K562 (cell line): ENCODE measurements around the gene DEDD2. TPM values are rescaled to one million over a fixed set of nuclear protein-coding genes. Genes with fewer than 3 reads are reported as not detected.

Experiments
- ATAC-seq: fragments of 200-7000 bp; cut with Tn5 transposase; 3 replicates; pipeline ENCODE4 v1.9.1; 2020; ENCODE audit warnings: moderate library complexity
- BruUV-seq: library from RNA; stranded (reverse); fragments of 400-500 nt; replicated peaks from 2 replicates; lab custom pipeline; 2021; lab: Mats Ljungman, UMichigan
- CTCF ChIA-PET: fragments of 300-600 bp; formaldehyde crosslinking; extraction: SDS; loops from one replicate; lab custom pipeline; 2021; ENCODE audit warnings: low intra/inter-chr PET ratio; lab: Yijun Ruan, JAX
- POLR2A ChIA-PET: fragments of 300-600, 350-650 bp; sonication (Branson Sonifier 250); formaldehyde crosslinking; extraction: SDS; loops from one replicate; lab custom pipeline; 2021; ENCODE audit warnings: antibody characterized with exemption, inconsistent platforms; lab: Yijun Ruan, JAX
- DNase-seq, 4 experiments: peaks; one replicate each; pipeline versions ENCODE4 v3.0.0 to v3.0.0-alpha.2; 2011 to 2018; ENCODE audit warnings: low spot score in 3 of 4, mixed read lengths in 3 of 4; ENCODE audit errors: extremely low read depth in 1 of 4
- FAIRE-seq: peaks from 2 replicates; lab custom pipeline; 2011; peaks lifted over from hg19 to GRCh38; lab: Jason Lieb, UNC
- H2AFZ ChIP-seq: 2 replicates; pipeline ENCODE4 v1.6.0; 2011; ENCODE audit warnings: low read depth, low read length, control low read depth, inconsistent platforms
- H3K27ac ChIP-seq: fragments of 200-600 bp; 3 replicates; pipeline ENCODE4 v1.8.0; 2011; ENCODE audit warnings: low read depth, mild to moderate bottlenecking, control low read depth, inconsistent platforms, low read length, moderate library complexity, mixed read lengths; ENCODE audit errors: extremely low read depth
- H3K27me3 ChIP-seq, 2 experiments: fragments of 300-600 bp in 1 of 2; 2 replicates in 1 of 2; 3 replicates in 1 of 2; pipeline versions ENCODE4 v1.6.0 to v1.8.0; 2011; ENCODE audit warnings: inconsistent platforms in 2 of 2, low read length in 2 of 2, mild to moderate bottlenecking in 1 of 2, mixed read lengths in 1 of 2, moderate library complexity in 1 of 2; ENCODE audit not compliant: control insufficient read depth in 2 of 2, insufficient read depth in 2 of 2
- H3K36me3 ChIP-seq: fragments of 300-600 bp; 3 replicates; pipeline ENCODE4 v1.8.0; 2011; ENCODE audit warnings: mild to moderate bottlenecking, low read length, inconsistent platforms; ENCODE audit not compliant: control insufficient read depth, insufficient read depth
- H3K4me1 ChIP-seq, 2 experiments: fragments of 200-600 bp in 1 of 2; replicated peaks in 1 of 2; 2 replicates in 1 of 2; 3 replicates in 1 of 2; pipeline versions ENCODE4 v1.5.1 to v1.8.0; 2011; ENCODE audit warnings: inconsistent platforms in 2 of 2, low read length in 2 of 2, mild to moderate bottlenecking in 1 of 2, mixed read lengths in 1 of 2, moderate library complexity in 1 of 2; ENCODE audit not compliant: control insufficient read depth in 2 of 2, insufficient read depth in 2 of 2
- H3K4me2 ChIP-seq: 2 replicates; pipeline ENCODE4 v1.6.1; 2011; ENCODE audit warnings: low read length, control low read depth, inconsistent platforms, mixed read lengths; ENCODE audit not compliant: insufficient read depth
- H3K4me3 ChIP-seq: fragments of 200-600 bp; sonication (generic), shearing (Covaris generic); 2 replicates; pipeline ENCODE4 v1.5.1; 2016; ENCODE audit warnings: control low read depth, inconsistent platforms
- H3K79me2 ChIP-seq: fragments of 200-600 bp; 3 replicates; pipeline ENCODE4 v1.8.0; 2011; ENCODE audit warnings: low read length, inconsistent platforms; ENCODE audit not compliant: control insufficient read depth, insufficient read depth
- H3K9ac ChIP-seq, 2 experiments: 2 replicates each; pipeline versions ENCODE4 v1.6.0 to v1.6.1; 2011; ENCODE audit warnings: low read depth in 2 of 2, low read length in 2 of 2, control low read depth in 1 of 2, inconsistent platforms in 1 of 2, mild to moderate bottlenecking in 1 of 2, mixed read lengths in 1 of 2; ENCODE audit not compliant: insufficient read depth in 1 of 2
- H3K9me1 ChIP-seq: one replicate; pipeline ENCODE4 v1.6.0; 2011; ENCODE audit warnings: inconsistent platforms, mild to moderate bottlenecking, low read length, moderate library complexity; ENCODE audit not compliant: control insufficient read depth, insufficient read depth
- H3K9me3 ChIP-seq: replicated peaks from 2 replicates; pipeline ENCODE4 v1.5.1; 2011; ENCODE audit warnings: low read depth, low read length, inconsistent platforms; ENCODE audit not compliant: control insufficient read depth, insufficient read depth
- H4K20me1 ChIP-seq: replicated peaks from 2 replicates; pipeline ENCODE4 v1.6.1; 2011; ENCODE audit warnings: low read length, inconsistent platforms, mixed read lengths; ENCODE audit not compliant: control insufficient read depth, insufficient read depth
- ATF1 ChIP-seq, 2 experiments: fragments of 450-650 bp in 1 of 2; IDR thresholded peaks; 2 replicates each; pipeline ENCODE4 v1.6.1; 2016; ENCODE audit warnings: missing compliant biosample characterization in 1 of 2, missing genetic modification characterization in 1 of 2
- ATF7 ChIP-seq: fragments of 450-650 bp; IDR thresholded peaks from 2 replicates; pipeline ENCODE4 v1.7.1; 2014; ENCODE audit warnings: mild to moderate bottlenecking, moderate library complexity
- CBFA2T2 ChIP-seq: fragments of 450-650 bp; conservative IDR thresholded peaks from 2 replicates; pipeline ENCODE4 v1.6.1; 2017; ENCODE audit warnings: mild to moderate bottlenecking
- CBFA2T3 ChIP-seq: fragments of 450-650 bp; IDR thresholded peaks from 2 replicates; pipeline ENCODE4 v1.6.1; 2017
- E2F6 ChIP-seq, 2 experiments: IDR thresholded peaks; 2 replicates each; pipeline ENCODE4 v1.6.1; 2011; ENCODE audit warnings: borderline replicate concordance in 1 of 2, control low read depth in 1 of 2, low read depth in 1 of 2, low read length in 1 of 2, mild to moderate bottlenecking in 1 of 2, mixed read lengths in 1 of 2, moderate library complexity in 1 of 2; ENCODE audit not compliant: insufficient read depth in 1 of 2, insufficient read length in 1 of 2, poor library complexity in 1 of 2, severe bottlenecking in 1 of 2; ENCODE audit errors: extremely low read depth in 1 of 2
- EP400 ChIP-seq: fragments of 450-650 bp; IDR thresholded peaks from 2 replicates; pipeline ENCODE4 v1.6.1; 2017; ENCODE audit warnings: antibody characterized with exemption, mild to moderate bottlenecking, moderate library complexity
- GABPB1 ChIP-seq: sonication (generic); formaldehyde crosslinking; IDR thresholded peaks from 2 replicates; pipeline ENCODE4 v1.8.0; 2022; ENCODE audit warnings: mild to moderate bottlenecking, missing genetic modification reagents
- LCOR ChIP-seq: sonication (generic); formaldehyde crosslinking; IDR thresholded peaks from 2 replicates; pipeline ENCODE4 v1.8.0; 2022; ENCODE audit warnings: mild to moderate bottlenecking, missing genetic modification reagents
- MEF2A ChIP-seq: IDR thresholded peaks from 2 replicates; pipeline ENCODE4 v1.6.1; 2011; ENCODE audit warnings: low read depth, mild to moderate bottlenecking, low read length, moderate library complexity; ENCODE audit not compliant: control insufficient read depth
- PRDM10 ChIP-seq: fragments of 450-650 bp; IDR thresholded peaks from 2 replicates; pipeline ENCODE4 v1.6.1; 2018; ENCODE audit not compliant: partially characterized antibody
- RBFOX2 ChIP-seq: fragments of 200-400 bp; formaldehyde crosslinking; IDR thresholded peaks from 2 replicates; pipeline ENCODE4 v1.6.1; 2017; ENCODE audit warnings: low read depth, mild to moderate bottlenecking, low read length, moderate library complexity
- STAG1 ChIP-seq: sonication (generic); formaldehyde crosslinking; IDR thresholded peaks from 2 replicates; pipeline ENCODE4 v1.5.0; 2020; ENCODE audit warnings: missing genetic modification reagents, borderline replicate concordance
- STAT5B ChIP-seq: fragments of 250-450 bp; sonication (Bioruptor Pico); IDR thresholded peaks from 2 replicates; pipeline ENCODE4 v1.8.0; 2021; ENCODE audit warnings: mild to moderate bottlenecking, inconsistent platforms
- TOE1 ChIP-seq, 2 experiments: fragments of 450-650 bp in 1 of 2; sonication (generic) in 1 of 2; formaldehyde crosslinking in 1 of 2; IDR thresholded peaks; 2 replicates each; pipeline versions ENCODE4 v1.7.1 to v1.8.0; 2016 to 2022; ENCODE audit warnings: borderline replicate concordance in 2 of 2, mild to moderate bottlenecking in 2 of 2, antibody characterized with exemption in 1 of 2, inconsistent platforms in 1 of 2, low read depth in 1 of 2, missing genetic modification reagents in 1 of 2, moderate library complexity in 1 of 2
- ZFP30 ChIP-seq: fragments of 250-450 bp; sonication (Bioruptor Pico); IDR thresholded peaks from 2 replicates; pipeline ENCODE4 v1.8.0; 2022; ENCODE audit warnings: moderate library complexity, mild to moderate bottlenecking, inconsistent platforms, borderline replicate concordance
- WGBS: fragments of 100-300 bp; shearing (Covaris generic); methylation state at CpG from one replicate; pipeline ENCODE4 v1.1.6; 2016; ENCODE audit warnings: low coverage, mixed read lengths; ENCODE audit not compliant: insufficient coverage; ENCODE audit errors: missing lambda C conversion rate; 5-methylcytosine and 5-hydroxymethylcytosine counted together
- in situ Hi-C: fragments of 300-500 bp; cut with MboI; formaldehyde crosslinking; loops from 4 replicates; pipeline ENCODE4 v1.15.0; 2018; ENCODE audit warnings: inconsistent platforms, mixed read lengths
- intact Hi-C: fragments of 100-400 bp; cut with micrococcal nuclease; formaldehyde crosslinking; loops from 2 replicates; pipeline ENCODE4 v1.14.2; 2022
- polyA plus RNA-seq, 8 experiments: library from polyadenylated mRNA; depleted of rRNA in 4 of 8; stranded (reverse) in 5 of 8; unstranded in 3 of 8; fragments of >200 nt; fragmentation: Nextera tagmentation in 2 of 8; fragmentation: Illumina TruSeq in 1 of 8; extraction: Ambion mirVana in 2 of 8; extraction: Trizol in 1 of 8; gene quantifications; 2 replicates each; pipeline versions ENCODE4 v1.2.1 to v1.2.3, GENCODE V29; 2011 to 2014; ENCODE audit warnings: inconsistent platforms in 1 of 8, missing spikeins in 1 of 8
- total RNA-seq, 7 experiments: library from RNA; depleted of rRNA in 6 of 7; stranded (reverse); fragments of >200 nt in 6 of 7; fragmentation: Illumina TruSeq in 2 of 7; extraction: Trizol in 2 of 7; gene quantifications; 2 replicates each; pipeline versions ENCODE4 v1.2.1 to v1.2.3, GENCODE V29; 2011 to 2021; ENCODE audit warnings: low replicate concordance in 1 of 7

DEDD2 gene
- total and polyA plus RNA-seq, 9 of the 15 experiments (the other 6 are each of a cell fraction or from before 2014, with no cell fraction given): 4.3 to 43.0 (median 29.2) TPM

- peak overlapping the region; percentile 69 for H3K4me2 ChIP-seq
- ChIA-PET POLR2A (interaction anchor here (0.6 to 7.2 kb wide), 5 partner anchors 10 to 29 kb away, joined by 3 to 116 read pairs (median 4); partner anchors contain the start of genes DEDD2, GSK3A and ZNF526), CTCF (no interaction called here)
- no peaks in the 10 kb centered on the region for H3K9me3 ChIP-seq
- H4K20me1 ChIP-seq: peaks cover 34% of the 10 kb centered on the region
- 4% methylated on average over 4 of the region's 4 CpGs for WGBS
- ATAC-seq: peak; percentile 66
- in situ Hi-C loops (no loop called here), intact Hi-C loops (loop anchor here (5.0 kb wide), 1 partner anchor 47 kb away; no protein-coding TSS in a partner anchor)
- H3K79me2 ChIP-seq: peaks cover 43% of the 10 kb centered on the region
- H2AFZ ChIP-seq: no peak overlapping the region
- H3K4me3 ChIP-seq: no peak overlapping the region
- peaks cover 21 to 39% of the 10 kb centered on the region in 2 experiments for H3K4me1 ChIP-seq
- DNase-seq: peak in 3 of 4 experiments; percentile 35 to 68 (median 62)
- FAIRE-seq: no peak
- peak overlapping the region; percentile 37 to 74; a peak in 3 of 4 replicates for H3K9ac ChIP-seq
- no TSS peak for BruUV-seq
- H3K27ac ChIP-seq: peak overlapping the region; percentile 75
- no peaks in the 10 kb centered on the region for H3K27me3 ChIP-seq
- H3K9me1 ChIP-seq: no peaks in the 10 kb centered on the region
- peaks cover 97% of the 10 kb centered on the region for H3K36me3 ChIP-seq
- TF ChIP-seq MEF2A: no peak
- TF ChIP-seq STAG1 (CRISPR knock-in tag): no peak
- TF ChIP-seq EP400: peak; percentile 25; the same call in 1 of the 2 replicates
- no peak for TF ChIP-seq ATF1 (CRISPR knock-in tag; IDR thresholded peaks at IDR 0.05)
- TF ChIP-seq ATF1 (tag; IDR thresholded peaks at IDR 0.05): peak; percentile 13; the same call in 1 of the 2 replicates
- TF ChIP-seq ATF7: no peak
- no peak for TF ChIP-seq ZFP30
- TF ChIP-seq LCOR (CRISPR knock-in tag): no peak
- TF ChIP-seq E2F6 (IDR thresholded peaks at IDR 0.05; ENCODE audit: borderline replicate concordance in 1 of 2, extremely low read depth in 1 of 2, insufficient read depth in 1 of 2, insufficient read length in 1 of 2, low read depth in 1 of 2, low read length in 1 of 2, poor library complexity in 1 of 2, severe bottlenecking in 1 of 2): peak in 1 of 2 experiments; percentile 35
- TF ChIP-seq CBFA2T2: peak; percentile 45; the same call in 1 of the 2 replicates
- peak; percentile 8 for TF ChIP-seq RBFOX2
- peak; percentile 63 for TF ChIP-seq CBFA2T3
- TF ChIP-seq PRDM10: peak; percentile 28
- no peak for TF ChIP-seq TOE1 (IDR thresholded peaks at IDR 0.05; ENCODE audit: borderline replicate concordance)
- TF ChIP-seq TOE1 (CRISPR knock-in tag; IDR thresholded peaks at IDR 0.05; ENCODE audit: borderline replicate concordance, low read depth): no peak
- TF ChIP-seq STAT5B (CRISPR knock-in tag): no peak
- 0 out of 2 replicates have a peak, but pooled peaks have one; percentile 37 for TF ChIP-seq GABPB1
Measured at GRCh38 chr19:42229301-42229854, 11.9 kb upstream of the DEDD2 start.
